ENCODE data around the gene DLG1. TPM values are rescaled to one million over a fixed set of nuclear protein-coding genes. Genes with fewer than 3 reads are reported as not detected.

The DLG1 gene
- total and polyA plus RNA-seq, 9 of the 15 experiments (the other 6 are each of a cell fraction or from before 2014, with no cell fraction given), result 9.4 to 63.5 (median 43.6) TPM

DNA sequence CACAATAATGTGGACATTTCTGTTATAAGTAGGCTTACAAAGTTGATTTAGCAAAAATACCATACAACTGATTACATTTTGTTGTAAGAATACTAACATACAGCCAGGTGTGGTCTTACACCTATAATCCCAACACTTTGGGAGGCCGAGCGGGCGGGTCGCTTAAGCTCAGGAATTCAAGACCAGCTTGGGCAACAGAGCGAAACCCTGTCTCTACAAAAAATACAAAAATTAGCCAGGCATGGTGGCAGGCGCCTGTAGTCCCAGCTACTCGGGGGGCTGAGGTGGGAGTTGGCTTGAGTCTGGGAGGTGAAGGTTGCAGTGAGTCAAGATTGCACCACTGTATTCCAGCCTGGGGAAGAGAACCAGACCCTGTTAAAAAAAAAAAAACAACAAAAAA is 67.1 kb downstream of the DLG1 start (continued):
- TF ChIP-seq, protein P1, sequence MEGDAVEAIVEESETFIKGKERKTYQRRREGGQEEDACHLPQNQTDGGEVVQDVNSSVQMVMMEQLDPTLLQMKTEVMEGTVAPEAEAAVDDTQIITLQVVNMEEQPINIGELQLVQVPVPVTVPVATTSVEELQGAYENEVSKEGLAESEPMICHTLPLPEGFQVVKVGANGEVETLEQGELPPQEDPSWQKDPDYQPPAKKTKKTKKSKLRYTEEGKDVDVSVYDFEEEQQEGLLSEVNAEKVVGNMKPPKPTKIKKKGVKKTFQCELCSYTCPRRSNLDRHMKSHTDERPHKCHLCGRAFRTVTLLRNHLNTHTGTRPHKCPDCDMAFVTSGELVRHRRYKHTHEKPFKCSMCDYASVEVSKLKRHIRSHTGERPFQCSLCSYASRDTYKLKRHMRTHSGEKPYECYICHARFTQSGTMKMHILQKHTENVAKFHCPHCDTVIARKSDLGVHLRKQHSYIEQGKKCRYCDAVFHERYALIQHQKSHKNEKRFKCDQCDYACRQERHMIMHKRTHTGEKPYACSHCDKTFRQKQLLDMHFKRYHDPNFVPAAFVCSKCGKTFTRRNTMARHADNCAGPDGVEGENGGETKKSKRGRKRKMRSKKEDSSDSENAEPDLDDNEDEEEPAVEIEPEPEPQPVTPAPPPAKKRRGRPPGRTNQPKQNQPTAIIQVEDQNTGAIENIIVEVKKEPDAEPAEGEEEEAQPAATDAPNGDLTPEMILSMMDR (IDR thresholded peaks at IDR 0.05 in 2 of 3, conservative IDR thresholded peaks at IDR 0.05 in 1 of 3; ENCODE audit: insufficient read depth in 2 of 3, low read depth in 1 of 3, low read length in 3 of 3), result no peak
- TF ChIP-seq, protein P2, sequence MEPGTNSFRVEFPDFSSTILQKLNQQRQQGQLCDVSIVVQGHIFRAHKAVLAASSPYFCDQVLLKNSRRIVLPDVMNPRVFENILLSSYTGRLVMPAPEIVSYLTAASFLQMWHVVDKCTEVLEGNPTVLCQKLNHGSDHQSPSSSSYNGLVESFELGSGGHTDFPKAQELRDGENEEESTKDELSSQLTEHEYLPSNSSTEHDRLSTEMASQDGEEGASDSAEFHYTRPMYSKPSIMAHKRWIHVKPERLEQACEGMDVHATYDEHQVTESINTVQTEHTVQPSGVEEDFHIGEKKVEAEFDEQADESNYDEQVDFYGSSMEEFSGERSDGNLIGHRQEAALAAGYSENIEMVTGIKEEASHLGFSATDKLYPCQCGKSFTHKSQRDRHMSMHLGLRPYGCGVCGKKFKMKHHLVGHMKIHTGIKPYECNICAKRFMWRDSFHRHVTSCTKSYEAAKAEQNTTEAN (CRISPR knock-in tag; IDR thresholded peaks at IDR 0.05), result no peak
- TF ChIP-seq MTF1 (CRISPR knock-in tag; IDR thresholded peaks at IDR 0.05; ENCODE audit: borderline replicate concordance), result no peak
- no peak for TF ChIP-seq HDAC8 (tag; IDR thresholded peaks at IDR 0.05)
- no peak for TF ChIP-seq SIN3A (IDR thresholded peaks at IDR 0.05; ENCODE audit: borderline replicate concordance in 2 of 2, control insufficient read depth in 1 of 2, low read depth in 2 of 2, low read length in 2 of 2)
- TF ChIP-seq ZFPM2 (CRISPR knock-in tag; IDR thresholded peaks at IDR 0.05), result no peak
- TF ChIP-seq CTBP1 (IDR thresholded peaks at IDR 0.05; ENCODE audit: borderline replicate concordance), result no peak
- no peak for TF ChIP-seq RAD51 (IDR thresholded peaks at IDR 0.05; ENCODE audit: borderline replicate concordance, low read depth)
- TF ChIP-seq, protein P3, sequence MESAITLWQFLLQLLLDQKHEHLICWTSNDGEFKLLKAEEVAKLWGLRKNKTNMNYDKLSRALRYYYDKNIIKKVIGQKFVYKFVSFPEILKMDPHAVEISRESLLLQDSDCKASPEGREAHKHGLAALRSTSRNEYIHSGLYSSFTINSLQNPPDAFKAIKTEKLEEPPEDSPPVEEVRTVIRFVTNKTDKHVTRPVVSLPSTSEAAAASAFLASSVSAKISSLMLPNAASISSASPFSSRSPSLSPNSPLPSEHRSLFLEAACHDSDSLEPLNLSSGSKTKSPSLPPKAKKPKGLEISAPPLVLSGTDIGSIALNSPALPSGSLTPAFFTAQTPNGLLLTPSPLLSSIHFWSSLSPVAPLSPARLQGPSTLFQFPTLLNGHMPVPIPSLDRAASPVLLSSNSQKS (CRISPR knock-in tag; IDR thresholded peaks at IDR 0.05), result no peak
- TF ChIP-seq RBM22 (IDR thresholded peaks at IDR 0.05; ENCODE audit: low read depth, low read length, poor library complexity, severe bottlenecking), result no peak
- TF ChIP-seq ARHGAP35 (IDR thresholded peaks at IDR 0.05; ENCODE audit: partially characterized antibody), result no peak
- TF ChIP-seq SRSF1 (IDR thresholded peaks at IDR 0.05; ENCODE audit: low read depth, low read length), result no peak
- no peak for TF ChIP-seq PYGO2 (tag; IDR thresholded peaks at IDR 0.05)
